ENCODE measurements around the gene BCL7B.

Gene BCL7B

DNA sequence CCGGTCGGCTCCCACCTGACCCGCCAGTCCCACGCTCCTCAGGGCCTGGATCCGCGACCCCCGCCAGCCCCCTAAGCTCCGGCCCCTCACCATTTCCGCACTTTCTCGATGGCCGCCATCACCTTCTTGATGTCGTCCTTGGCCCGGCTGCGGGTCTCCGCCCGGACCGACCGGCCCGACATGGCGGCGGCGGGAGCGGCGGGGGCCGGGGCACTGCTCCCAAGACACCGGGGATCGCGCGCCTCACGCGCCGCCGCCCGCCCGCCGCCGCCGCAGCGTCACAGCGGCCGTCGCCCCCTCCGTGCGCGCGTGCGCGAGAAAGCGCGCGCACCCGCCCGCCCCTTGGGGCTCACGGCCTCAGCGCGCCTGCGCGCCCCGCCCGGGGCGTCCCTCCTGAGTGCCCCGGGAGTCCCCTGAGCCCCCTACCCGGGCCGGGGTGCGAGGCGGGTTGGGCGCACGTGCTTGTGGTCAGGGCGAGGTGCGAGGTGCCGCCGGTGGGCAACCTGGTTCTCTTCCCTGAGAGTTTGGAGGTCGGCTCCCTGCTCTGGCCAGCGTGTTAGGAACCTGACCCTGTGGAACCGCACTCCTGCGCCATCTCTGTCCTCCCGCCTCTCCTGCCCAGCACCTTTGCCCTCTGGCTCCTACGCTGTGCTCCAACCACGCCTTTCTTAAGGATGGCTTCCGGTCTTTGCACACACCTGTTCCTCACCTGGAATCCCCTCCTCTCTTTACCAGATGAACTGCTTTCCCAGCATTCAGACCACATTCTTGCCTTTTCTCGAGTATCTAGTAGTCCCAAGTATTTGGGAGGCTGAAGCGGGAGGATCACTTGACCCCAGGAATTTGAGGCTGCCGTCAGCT lies at the start of gene BCL7B:
Gene BCL7B, minus strand, starts transcription at position 294 of the 861 bp plus-strand sequence. Its CDS starts 112 bp downstream, at position 182.
- ChIA-PET POLR2A (interaction anchor here (0.6 to 1.5 kb wide), 3 partner anchors 8 to 20 kb away, joined by 3 to 6 read pairs (median 6); partner anchors contain the start of gene TBL2), CTCF (interaction anchor here (1.0 to 1.6 kb wide), 4 partner anchors 10 to 168 kb away, joined by 3 to 8 read pairs (median 4); no protein-coding TSS in a partner anchor)
- TF ChIP-seq, protein P1, sequence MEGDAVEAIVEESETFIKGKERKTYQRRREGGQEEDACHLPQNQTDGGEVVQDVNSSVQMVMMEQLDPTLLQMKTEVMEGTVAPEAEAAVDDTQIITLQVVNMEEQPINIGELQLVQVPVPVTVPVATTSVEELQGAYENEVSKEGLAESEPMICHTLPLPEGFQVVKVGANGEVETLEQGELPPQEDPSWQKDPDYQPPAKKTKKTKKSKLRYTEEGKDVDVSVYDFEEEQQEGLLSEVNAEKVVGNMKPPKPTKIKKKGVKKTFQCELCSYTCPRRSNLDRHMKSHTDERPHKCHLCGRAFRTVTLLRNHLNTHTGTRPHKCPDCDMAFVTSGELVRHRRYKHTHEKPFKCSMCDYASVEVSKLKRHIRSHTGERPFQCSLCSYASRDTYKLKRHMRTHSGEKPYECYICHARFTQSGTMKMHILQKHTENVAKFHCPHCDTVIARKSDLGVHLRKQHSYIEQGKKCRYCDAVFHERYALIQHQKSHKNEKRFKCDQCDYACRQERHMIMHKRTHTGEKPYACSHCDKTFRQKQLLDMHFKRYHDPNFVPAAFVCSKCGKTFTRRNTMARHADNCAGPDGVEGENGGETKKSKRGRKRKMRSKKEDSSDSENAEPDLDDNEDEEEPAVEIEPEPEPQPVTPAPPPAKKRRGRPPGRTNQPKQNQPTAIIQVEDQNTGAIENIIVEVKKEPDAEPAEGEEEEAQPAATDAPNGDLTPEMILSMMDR (IDR thresholded peaks at IDR 0.05; ENCODE audit: control extremely low read depth, extremely low read depth, low read depth, missing control alignments), result no peak
- DNase-seq (ENCODE audit: extremely low spot score), result peak; percentile 96

DNA sequence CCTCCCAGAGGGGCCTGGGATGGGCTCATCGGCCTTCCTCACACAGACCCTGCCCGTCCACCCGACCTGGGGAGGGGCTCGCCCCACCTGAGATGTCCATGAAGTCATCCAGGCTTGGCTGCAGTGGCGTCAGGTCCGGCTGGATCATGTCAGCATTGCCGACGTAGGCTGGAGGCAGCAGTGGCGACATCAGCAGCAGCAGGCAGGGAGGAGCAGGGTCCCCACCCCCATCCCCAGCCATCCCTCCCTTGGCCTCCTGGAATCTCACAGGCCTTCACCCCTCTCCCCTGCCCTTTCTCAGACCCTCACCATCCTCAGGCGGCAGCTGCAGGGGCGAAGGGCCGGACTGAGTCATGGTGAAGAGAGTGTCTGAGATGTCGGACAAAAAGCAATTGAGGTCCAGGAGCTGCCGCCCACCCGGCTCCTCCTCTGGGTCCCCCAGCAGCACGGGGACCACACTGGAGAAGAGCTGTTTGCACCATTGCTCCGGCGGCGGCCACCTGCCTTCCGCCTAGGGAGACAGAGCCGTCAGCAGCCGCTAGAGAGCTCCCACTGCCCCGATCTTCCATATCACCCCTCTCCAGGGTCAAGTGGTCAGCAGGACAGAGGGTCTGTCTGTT lies 48.2 kb upstream of the BCL7B start:
- DNase-seq (ENCODE audit: extremely low spot score), result no peak
- POLR2A ChIA-PET, result interaction anchor here (0.5 kb wide), 1 partner anchor 92 kb away, joined by 4 read pairs; no protein-coding TSS in a partner anchor
- CTCF ChIA-PET, result interaction anchor here (1.0 to 9.7 kb wide), 16 partner anchors 12 to 260 kb away, joined by 3 to 170 read pairs (median 8); partner anchors contain the start of genes ABHD11, MLXIPL, STX1A and VPS37D
- TF ChIP-seq, protein P1 (IDR thresholded peaks at IDR 0.05; ENCODE audit: control extremely low read depth, extremely low read depth, low read depth, missing control alignments), result no peak

GRCh38 chr7:73602721-73603651 lies 45.5 kb upstream of the BCL7B start:
- TF ChIP-seq, protein P1 (IDR thresholded peaks at IDR 0.05; ENCODE audit: control extremely low read depth, extremely low read depth, low read depth, missing control alignments), result no peak
- POLR2A ChIA-PET, result no interaction called here
- CTCF ChIA-PET, result interaction anchor here (1.8 to 9.7 kb wide), 3 partner anchors 120 to 130 kb away, joined by 5 to 170 read pairs (median 93); partner anchors contain the start of genes ABHD11 and STX1A
- DNase-seq (ENCODE audit: extremely low spot score), result no peak

GRCh38 chr7:73599916-73600315 lies 42.4 kb upstream of the BCL7B start:
- POLR2A ChIA-PET, result no interaction called here
- TF ChIP-seq, protein P1 (IDR thresholded peaks at IDR 0.05; ENCODE audit: control extremely low read depth, extremely low read depth, low read depth, missing control alignments), result no peak
- CTCF ChIA-PET, result interaction anchor here (2.6 kb wide), 1 partner anchor 7 kb away, joined by 10 read pairs; no protein-coding TSS in a partner anchor
- no peak for DNase-seq (ENCODE audit: extremely low spot score)

DNA sequence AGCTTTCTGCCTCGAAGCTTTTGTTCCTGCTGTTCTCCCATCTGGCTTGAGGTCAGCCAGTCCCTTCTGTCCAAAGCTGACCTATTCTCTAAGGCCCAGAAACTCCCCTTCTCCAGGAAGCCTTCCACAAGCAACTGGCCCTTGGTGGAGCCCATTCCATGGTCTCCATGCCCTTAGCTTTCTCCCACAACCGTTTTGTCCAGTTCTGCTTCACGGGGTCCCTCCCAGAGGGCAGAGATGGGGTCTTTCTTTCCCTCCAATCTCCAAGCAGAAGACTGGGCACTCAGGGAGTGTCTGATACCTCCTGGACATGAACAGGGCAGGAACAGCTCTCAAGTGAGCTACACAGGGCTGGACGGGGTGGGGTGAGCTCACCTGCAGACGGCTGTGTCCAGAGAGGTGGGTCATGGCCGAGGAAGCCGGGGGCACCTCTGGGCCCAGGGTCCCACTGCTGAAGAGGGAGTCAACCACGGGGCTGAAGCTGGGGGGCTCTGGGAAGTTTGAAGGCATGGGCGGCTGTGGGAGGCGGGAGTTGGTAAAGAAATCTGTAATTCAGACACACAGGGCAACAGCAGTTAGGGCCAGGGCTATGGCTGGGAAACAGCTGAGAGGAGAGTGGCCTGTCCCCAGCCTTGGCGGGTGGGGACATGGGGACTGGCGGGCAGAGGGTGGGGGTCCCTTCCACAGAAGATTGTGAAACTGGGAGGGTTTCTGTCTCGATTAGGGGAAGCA lies 41.8 kb upstream of the BCL7B start:
- TF ChIP-seq, protein P1 (IDR thresholded peaks at IDR 0.05; ENCODE audit: control extremely low read depth, extremely low read depth, low read depth, missing control alignments), result no peak
- no peak for DNase-seq (ENCODE audit: extremely low spot score)
- ChIA-PET POLR2A (no interaction called here), CTCF (interaction anchor here (1.4 to 2.6 kb wide), 2 partner anchors 8 to 12 kb away, joined by 3 to 10 read pairs; no protein-coding TSS in a partner anchor)
